ENCODE data around the gene MRPL42.

MRPL42 gene

DNA sequence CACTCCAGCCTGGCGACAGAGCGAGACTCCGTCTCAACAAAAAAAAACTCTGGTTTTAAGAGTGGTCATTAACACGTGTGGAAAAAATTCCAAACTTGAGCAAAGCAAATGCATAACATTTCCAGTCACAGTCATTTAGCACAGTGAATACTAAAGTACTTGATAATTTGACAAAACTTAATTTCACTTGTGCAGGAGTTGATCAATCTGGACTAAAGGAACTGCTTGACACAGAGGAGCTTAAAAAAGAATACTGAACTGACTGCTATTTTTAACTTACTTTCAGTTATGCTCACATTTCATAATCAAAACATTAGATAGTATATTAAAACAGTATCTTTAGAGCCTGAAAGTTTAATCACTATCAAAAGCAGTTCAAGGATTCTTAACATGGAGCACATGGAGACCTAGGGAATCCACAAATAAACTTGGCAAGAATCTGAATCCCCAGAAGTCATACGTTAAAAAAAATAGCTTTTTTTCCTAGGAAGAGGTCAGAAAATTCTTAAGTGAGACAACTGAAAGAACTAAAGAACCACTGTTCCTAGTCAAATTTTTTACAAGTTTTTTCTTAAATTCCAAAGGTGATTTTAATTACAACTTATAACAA, 33.0 kb upstream of the MRPL42 start:
- H3K4me1 ChIP-seq (ENCODE audit: insufficient read depth, low read length) = peaks cover 15% of the 10 kb centered on the region; the same call in 1 of the 2 replicates
- no peaks in the 10 kb centered on the region for H3K9me3 ChIP-seq (ENCODE audit: insufficient read depth, low read depth, low read length)
- no peak overlapping the region for H3K27ac ChIP-seq (ENCODE audit: low read length)
- no peaks in the 10 kb centered on the region for H3K27me3 ChIP-seq (ENCODE audit: insufficient read depth, low read length)
- H3K9ac ChIP-seq (ENCODE audit: low read depth, low read length) = no peak overlapping the region
- H3K36me3 ChIP-seq (ENCODE audit: insufficient read depth, low read depth, low read length) = no peaks in the 10 kb centered on the region
- H3K4me3 ChIP-seq (ENCODE audit: low read length) = no peak overlapping the region

- H3K27ac ChIP-seq (ENCODE audit: low read length) = no peak overlapping the region
Observed at GRCh38 chr12:93438266-93439050, 28.9 kb upstream of the MRPL42 start.

GRCh38 chr12:93440043-93440835, 27.1 kb upstream of the MRPL42 start:
- peaks cover 32% of the 10 kb centered on the region; the same call in 1 of the 2 replicates for H3K4me1 ChIP-seq (ENCODE audit: insufficient read depth, low read length)
- H3K9me3 ChIP-seq (ENCODE audit: insufficient read depth, low read depth, low read length) = no peaks in the 10 kb centered on the region
- peak overlapping the region; percentile 84 for H3K9ac ChIP-seq (ENCODE audit: low read depth, low read length)
- H3K27ac ChIP-seq (ENCODE audit: low read length) = peak overlapping the region; percentile 66
- peak overlapping the region; percentile 99 for H3K4me3 ChIP-seq (ENCODE audit: low read length)
- no peaks in the 10 kb centered on the region for H3K27me3 ChIP-seq (ENCODE audit: insufficient read depth, low read length)
- H3K36me3 ChIP-seq (ENCODE audit: insufficient read depth, low read depth, low read length) = no peaks in the 10 kb centered on the region

More at GRCh38 chr12:93438266-93439050, 28.9 kb upstream of the MRPL42 start:
- no peaks in the 10 kb centered on the region for H3K9me3 ChIP-seq (ENCODE audit: insufficient read depth, low read depth, low read length)
- 0 out of 2 replicates have a peak overlapping the region, but pooled peaks have one; percentile 99 for H3K4me3 ChIP-seq (ENCODE audit: low read length)
- H3K27me3 ChIP-seq (ENCODE audit: insufficient read depth, low read length) = no peaks in the 10 kb centered on the region
- H3K36me3 ChIP-seq (ENCODE audit: insufficient read depth, low read depth, low read length) = no peaks in the 10 kb centered on the region
- H3K4me1 ChIP-seq (ENCODE audit: insufficient read depth, low read length) = peaks cover 32% of the 10 kb centered on the region; the same call in 1 of the 2 replicates
- no peak overlapping the region for H3K9ac ChIP-seq (ENCODE audit: low read depth, low read length)

- Histone ChIP-seq H3K36me3 (ENCODE audit: insufficient read depth, low read depth, low read length) (no peaks in the 10 kb centered on the region), H3K9ac (ENCODE audit: low read depth, low read length) (peak overlapping the region; percentile 84), H3K27me3 (ENCODE audit: insufficient read depth, low read length) (no peaks in the 10 kb centered on the region), H3K4me3 (ENCODE audit: low read length) (peak overlapping the region; percentile 99), H3K9me3 (ENCODE audit: insufficient read depth, low read depth, low read length) (no peaks in the 10 kb centered on the region), H3K4me1 (ENCODE audit: insufficient read depth, low read length) (peaks cover 32% of the 10 kb centered on the region; the same call in 1 of the 2 replicates), H3K27ac (ENCODE audit: low read length) (peak overlapping the region; percentile 66)
Observed at GRCh38 chr12:93441081-93441616, 26.2 kb upstream of the MRPL42 start.

DNA sequence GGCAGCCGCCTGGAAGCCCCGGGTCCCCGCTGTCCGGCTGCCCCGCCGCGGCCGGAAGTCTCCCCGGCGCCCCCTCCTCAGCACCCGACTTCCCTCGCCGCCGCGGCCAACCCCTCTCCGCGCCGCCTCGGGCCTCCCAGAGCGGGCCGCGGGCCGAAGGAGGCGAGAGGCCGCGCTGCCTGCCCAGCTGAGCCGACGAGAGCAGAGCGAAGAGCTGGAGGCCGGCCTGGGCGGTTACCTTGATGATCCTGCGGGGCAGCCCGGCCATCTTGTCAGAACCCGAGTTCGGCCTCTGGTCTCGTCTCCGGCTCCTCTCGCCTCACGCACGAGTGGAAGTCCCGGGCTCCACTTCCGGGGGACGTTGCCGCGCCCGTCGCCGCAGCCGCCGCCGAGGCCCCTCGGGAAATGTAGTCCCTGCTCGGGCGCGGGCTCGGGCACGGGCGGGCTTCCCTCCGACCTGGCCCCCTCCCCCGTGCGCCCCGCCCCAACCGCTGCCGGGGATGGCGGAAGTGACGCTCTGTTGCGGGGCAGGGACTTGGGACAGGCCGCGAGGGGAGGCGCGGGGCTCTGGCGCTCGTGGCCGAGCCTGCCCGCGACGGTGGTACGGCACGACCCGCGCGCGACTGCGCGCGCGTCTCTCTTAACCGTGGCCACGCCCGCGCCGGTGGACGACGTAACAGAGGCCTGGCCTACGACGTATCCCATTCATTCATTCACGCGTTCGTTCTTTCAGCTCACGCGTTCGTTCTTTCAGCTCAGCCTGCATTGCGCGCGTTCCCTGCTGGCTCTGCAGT, 25.5 kb upstream of the MRPL42 start, which contains the start of gene UBE2N:
UBE2N (minus strand) TSS at position 331 of the 794 bp plus-strand sequence; CDS start at position 268, 63 bp downstream.
- H3K27ac ChIP-seq (ENCODE audit: low read length) = peak within 1 kb of the TSS; percentile 99
- peak within 1 kb of the TSS; percentile 99 for H3K4me3 ChIP-seq (ENCODE audit: low read length)
- H3K9ac ChIP-seq (ENCODE audit: low read depth, low read length) = peak within 1 kb of the TSS; percentile 98
- H3K36me3 ChIP-seq (ENCODE audit: insufficient read depth, low read depth, low read length) = no peaks in the 10 kb centered on the region
- H3K4me1 ChIP-seq (ENCODE audit: insufficient read depth, low read length) = peaks cover 32% of the 10 kb centered on the region; the same call in 1 of the 2 replicates
- no peaks in the 10 kb centered on the region for H3K27me3 ChIP-seq (ENCODE audit: insufficient read depth, low read length)
- no peaks in the 10 kb centered on the region for H3K9me3 ChIP-seq (ENCODE audit: insufficient read depth, low read depth, low read length)

- Histone ChIP-seq H3K4me1 (ENCODE audit: insufficient read depth, low read length) (peaks cover 28% of the 10 kb centered on the region; the same call in 1 of the 2 replicates), H3K9me3 (ENCODE audit: insufficient read depth, low read depth, low read length) (no peaks in the 10 kb centered on the region), H3K27ac (ENCODE audit: low read length) (peak overlapping the region; percentile 99), H3K4me3 (ENCODE audit: low read length) (peak overlapping the region; percentile 99), H3K9ac (ENCODE audit: low read depth, low read length) (peak overlapping the region; percentile 98), H3K27me3 (ENCODE audit: insufficient read depth, low read length) (no peaks in the 10 kb centered on the region), H3K36me3 (ENCODE audit: insufficient read depth, low read depth, low read length) (no peaks in the 10 kb centered on the region)
Observed at GRCh38 chr12:93442411-93443340, 24.6 kb upstream of the MRPL42 start.

- Histone ChIP-seq H3K27ac (ENCODE audit: low read length) (no peak overlapping the region), H3K4me3 (ENCODE audit: low read length) (no peak overlapping the region), H3K27me3 (ENCODE audit: insufficient read depth, low read length) (no peaks in the 10 kb centered on the region), H3K9ac (ENCODE audit: low read depth, low read length) (peak overlapping the region; percentile 8; the same call in 1 of the 2 replicates), H3K36me3 (ENCODE audit: insufficient read depth, low read depth, low read length) (no peaks in the 10 kb centered on the region), H3K4me1 (ENCODE audit: insufficient read depth, low read length) (peaks cover 21% of the 10 kb centered on the region; the same call in 1 of the 2 replicates), H3K9me3 (ENCODE audit: insufficient read depth, low read depth, low read length) (no peaks in the 10 kb centered on the region)
Observed at GRCh38 chr12:93443576-93443975, 23.7 kb upstream of the MRPL42 start.

- no peak overlapping the region for H3K4me3 ChIP-seq (ENCODE audit: low read length)
- H3K4me1 ChIP-seq (ENCODE audit: insufficient read depth, low read length) = 0 out of 2 replicates have a peak, but pooled peaks cover 5% of the 10 kb centered on the region
- no peaks in the 10 kb centered on the region for H3K9me3 ChIP-seq (ENCODE audit: insufficient read depth, low read depth, low read length)
- H3K36me3 ChIP-seq (ENCODE audit: insufficient read depth, low read depth, low read length) = no peaks in the 10 kb centered on the region
- H3K27me3 ChIP-seq (ENCODE audit: insufficient read depth, low read length) = no peaks in the 10 kb centered on the region
- H3K27ac ChIP-seq (ENCODE audit: low read length) = no peak overlapping the region
- H3K9ac ChIP-seq (ENCODE audit: low read depth, low read length) = no peak overlapping the region
Observed at GRCh38 chr12:93447555-93448290, 19.6 kb upstream of the MRPL42 start.

GRCh38 chr12:93448796-93449195, 18.5 kb upstream of the MRPL42 start:
- no peak overlapping the region for H3K4me3 ChIP-seq (ENCODE audit: low read length)
- H3K9ac ChIP-seq (ENCODE audit: low read depth, low read length) = no peak overlapping the region
- H3K9me3 ChIP-seq (ENCODE audit: insufficient read depth, low read depth, low read length) = no peaks in the 10 kb centered on the region
- H3K27me3 ChIP-seq (ENCODE audit: insufficient read depth, low read length) = no peaks in the 10 kb centered on the region
- H3K36me3 ChIP-seq (ENCODE audit: insufficient read depth, low read depth, low read length) = no peaks in the 10 kb centered on the region
- H3K27ac ChIP-seq (ENCODE audit: low read length) = no peak overlapping the region
- H3K4me1 ChIP-seq (ENCODE audit: insufficient read depth, low read length) = no peaks in the 10 kb centered on the region
